ENCODE results near the gene F12. TPM values are rescaled to one million over a fixed set of nuclear protein-coding genes. Genes with fewer than 3 reads are reported as not detected.
A peak's percentile ranks its signal among the peaks of the same experiment; 100 is the strongest.

The F12 gene
- total and polyA plus RNA-seq, 2 of the 8 experiments (the other 6 are each of a cell fraction or from before 2014, with no cell fraction given), result 6.5 to 7.8 TPM

GRCh38 chr5:177455661-177456590 is 46.6 kb upstream of the F12 start (continued):
- TF ChIP-seq CHD7 (IDR thresholded peaks at IDR 0.05; ENCODE audit: insufficient replicate concordance, low read length) (peak; percentile 23), SIN3A (conservative IDR thresholded peaks at IDR 0.05 in 1 of 2, IDR thresholded peaks at IDR 0.05 in 1 of 2; ENCODE audit: low read depth in 1 of 2, low read length in 2 of 2) (no peak; a peak in 1 of 4 replicates), ATF3 (IDR thresholded peaks at IDR 0.05; ENCODE audit: insufficient read depth, low read depth, low read length) (0 out of 2 replicates have a peak, but pooled peaks have one; percentile 40), MAFK (IDR thresholded peaks at IDR 0.05; ENCODE audit: low read depth, low read length) (no peak), KDM1A (IDR thresholded peaks at IDR 0.05; ENCODE audit: borderline replicate concordance, low read length) (no peak), SAP30 (IDR thresholded peaks at IDR 0.05; ENCODE audit: insufficient read depth, insufficient replicate concordance, low read length) (no peak), SP2 (IDR thresholded peaks at IDR 0.05; ENCODE audit: low read length) (no peak)
